Activated naive CD4-positive, alpha-beta T cell treated with anti-CD3 and anti-CD28 coated beads for 36 hours (primary cell): Measurements from ENCODE around the gene GAS7. TPM values are rescaled to one million over a fixed set of nuclear protein-coding genes. Genes with fewer than 3 reads are reported as not detected.

Experiments used
- CTCF ChIA-PET: fragments of 350-600 bp; sonication (Branson Sonifier 250); formaldehyde crosslinking; loops from one replicate; lab custom pipeline; 2021; ENCODE audit warnings: antibody characterized with exemption; lab: Charles Lee
- DNase-seq: peaks from one replicate; pipeline ENCODE4 v3.0.0-alpha.2; 2020
- H3K27ac Mint-ChIP-seq: one replicate; pipeline ENCODE4 v1.8.0; 2021; ENCODE audit warnings: mild to moderate bottlenecking, mixed read lengths
- H3K27me3 Mint-ChIP-seq: one replicate; pipeline ENCODE4 v1.8.0; 2021; ENCODE audit warnings: low read depth, mixed read lengths
- H3K36me3 Mint-ChIP-seq: one replicate; pipeline ENCODE4 v1.8.0; 2021; ENCODE audit warnings: low read depth, mixed read lengths
- H3K4me1 Mint-ChIP-seq: one replicate; pipeline ENCODE4 v1.8.0; 2021; ENCODE audit warnings: low read depth, mixed read lengths
- H3K4me3 Mint-ChIP-seq: one replicate; pipeline ENCODE4 v1.8.0; 2021; ENCODE audit warnings: mild to moderate bottlenecking, moderate library complexity, mixed read lengths
- H3K9me3 Mint-ChIP-seq: one replicate; pipeline ENCODE4 v1.8.0; 2021; ENCODE audit warnings: mixed read lengths
- intact Hi-C: fragments of 100-400 bp; cut with micrococcal nuclease; formaldehyde crosslinking; loops from one replicate; pipeline ENCODE4 v1.15.1; 2023
- total RNA-seq, 2 experiments: library from RNA; stranded (reverse); gene quantifications; one replicate each; pipeline ENCODE4 v1.2.3, GENCODE V29; 2021

Gene GAS7
- total RNA-seq, 2 experiments from 2014 or later, result 0.31 to 0.52 TPM

GRCh38 chr17:10139577-10139976 lies 58.8 kb downstream of the GAS7 start:
- CTCF ChIA-PET, result interaction anchor here (0.5 kb wide), 1 partner anchor 189 kb away, joined by 4 read pairs; no protein-coding TSS in a partner anchor
- Mint-ChIP-seq H3K27ac (no peak overlapping the region), H3K27me3 (no peaks in the 10 kb centered on the region), H3K36me3 (no peaks in the 10 kb centered on the region), H3K4me3 (no peak overlapping the region), H3K4me1 (peaks cover under 1% of the 10 kb centered on the region), H3K9me3 (no peaks in the 10 kb centered on the region)
- DNase-seq, result no peak
- intact Hi-C loops, result no loop called here

GRCh38 chr17:10136258-10136981 lies 62.0 kb downstream of the GAS7 start:
- intact Hi-C loops, result no loop called here
- CTCF ChIA-PET, result interaction anchor here (0.6 kb wide), 1 partner anchor 12 kb away, joined by 3 read pairs; no protein-coding TSS in a partner anchor
- Mint-ChIP-seq H3K4me1 (no peaks in the 10 kb centered on the region), H3K4me3 (no peak overlapping the region), H3K9me3 (peaks cover 3% of the 10 kb centered on the region), H3K27me3 (no peaks in the 10 kb centered on the region), H3K36me3 (no peaks in the 10 kb centered on the region), H3K27ac (no peak overlapping the region)
- no peak for DNase-seq

DNA sequence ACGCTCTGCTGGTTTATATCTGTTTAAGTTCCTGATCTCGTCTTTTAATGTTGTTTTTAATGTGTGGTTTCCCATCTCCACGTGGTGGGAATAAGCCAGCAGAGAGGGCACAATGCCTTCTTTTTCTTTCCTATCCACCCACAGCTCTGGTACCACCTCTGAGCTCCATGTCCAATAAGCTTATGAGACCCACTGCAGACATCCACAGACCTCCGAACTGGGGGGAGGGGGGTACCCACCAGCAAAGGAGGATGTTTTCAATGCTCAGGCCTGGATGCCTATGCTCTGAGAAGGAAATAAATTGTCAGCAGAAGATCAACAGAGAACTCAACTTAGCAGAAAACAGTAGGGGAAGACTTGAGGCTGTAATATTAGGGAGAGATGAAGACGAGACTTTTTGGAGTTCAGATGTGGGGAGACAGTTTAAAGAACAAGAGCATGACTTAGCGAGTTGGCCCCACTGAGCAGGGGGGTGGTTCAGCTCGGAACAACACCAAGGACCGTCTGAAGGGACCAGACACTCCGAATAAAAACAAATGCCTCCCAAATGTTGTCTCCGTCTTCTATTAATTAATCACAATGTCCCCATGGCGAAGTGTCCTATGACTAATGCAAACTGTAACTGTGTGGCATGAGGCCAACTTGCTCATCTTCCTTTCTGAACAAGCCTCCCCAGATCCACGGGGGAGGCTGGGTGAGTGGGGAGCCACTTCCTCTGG lies 62.7 kb downstream of the GAS7 start:
- intact Hi-C loops, result no loop called here
- Mint-ChIP-seq H3K27me3 (no peaks in the 10 kb centered on the region), H3K27ac (no peak overlapping the region), H3K9me3 (peaks cover 3% of the 10 kb centered on the region), H3K36me3 (no peaks in the 10 kb centered on the region), H3K4me1 (no peaks in the 10 kb centered on the region), H3K4me3 (no peak overlapping the region)
- DNase-seq, result no peak
- CTCF ChIA-PET, result no interaction called here

DNA sequence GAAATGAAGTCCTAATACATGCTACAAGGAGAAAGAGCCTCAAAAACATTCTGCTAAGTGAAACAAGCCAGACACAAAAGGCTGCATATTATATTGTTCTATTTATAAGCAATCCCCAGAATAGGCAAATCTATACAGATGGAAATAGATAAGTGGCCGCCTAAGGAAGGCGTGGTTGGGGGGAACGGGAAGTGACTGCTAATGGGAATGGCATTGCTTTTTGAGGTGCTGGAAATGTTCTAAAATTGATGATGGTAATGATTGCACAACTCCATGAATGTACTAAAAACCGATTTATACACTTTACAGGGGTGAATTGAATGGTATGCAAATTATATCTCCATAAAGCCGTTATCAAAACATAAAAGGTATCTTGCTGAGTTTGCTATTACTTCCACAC lies 67.7 kb downstream of the GAS7 start:
- Mint-ChIP-seq H3K27ac (no peak overlapping the region), H3K36me3 (no peaks in the 10 kb centered on the region), H3K4me1 (no peaks in the 10 kb centered on the region), H3K27me3 (no peaks in the 10 kb centered on the region), H3K9me3 (peaks cover 4% of the 10 kb centered on the region), H3K4me3 (no peak overlapping the region)
- DNase-seq, result no peak
- intact Hi-C loops, result no loop called here
- CTCF ChIA-PET, result no interaction called here

- H3K27me3 Mint-ChIP-seq, result no peaks in the 10 kb centered on the region
- no peak overlapping the region for H3K4me3 Mint-ChIP-seq
- H3K4me1 Mint-ChIP-seq, result no peaks in the 10 kb centered on the region
- no peaks in the 10 kb centered on the region for H3K36me3 Mint-ChIP-seq
- peaks cover 4% of the 10 kb centered on the region for H3K9me3 Mint-ChIP-seq
- intact Hi-C loops, result no loop called here
- CTCF ChIA-PET, result no interaction called here
- no peak for DNase-seq
- H3K27ac Mint-ChIP-seq, result no peak overlapping the region
Measured at GRCh38 chr17:10130263-10130662, 68.1 kb downstream of the GAS7 start.

DNA sequence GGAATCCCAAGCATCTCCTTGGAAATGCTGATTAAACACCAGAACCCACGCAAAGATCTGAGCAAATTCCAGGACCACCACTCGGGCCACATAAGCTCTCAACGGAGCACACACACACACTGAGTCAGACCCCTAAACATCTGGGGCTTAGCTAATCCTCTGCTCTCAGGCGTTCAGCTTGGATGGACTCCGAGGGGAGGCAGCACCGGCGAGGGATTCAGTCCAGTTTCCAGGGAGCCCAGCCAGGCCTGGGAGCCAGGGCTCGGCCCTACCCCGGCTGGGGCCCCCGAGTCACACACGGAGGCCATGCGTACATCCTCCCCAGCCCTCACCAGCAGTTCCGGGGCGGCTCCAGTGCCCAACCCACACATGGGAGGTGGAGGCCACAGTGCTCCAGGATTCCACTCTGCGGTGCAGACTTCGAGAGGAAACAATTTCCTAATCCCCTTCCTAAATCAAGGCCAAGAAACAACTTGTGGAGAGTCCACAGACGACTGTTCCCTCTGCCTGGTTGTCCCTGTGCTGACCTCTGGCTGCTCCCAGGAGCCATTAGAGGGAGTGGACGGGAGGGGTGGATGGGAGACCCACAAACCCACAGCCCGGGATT lies 70.5 kb downstream of the GAS7 start:
- no peaks in the 10 kb centered on the region for H3K36me3 Mint-ChIP-seq
- intact Hi-C loops, result no loop called here
- H3K4me1 Mint-ChIP-seq, result no peaks in the 10 kb centered on the region
- no peaks in the 10 kb centered on the region for H3K27me3 Mint-ChIP-seq
- no peak overlapping the region for H3K4me3 Mint-ChIP-seq
- DNase-seq, result no peak
- CTCF ChIA-PET, result no interaction called here
- H3K27ac Mint-ChIP-seq, result no peak overlapping the region
- H3K9me3 Mint-ChIP-seq, result peaks cover 4% of the 10 kb centered on the region

GRCh38 chr17:10126616-10127501 lies 71.5 kb downstream of the GAS7 start:
- intact Hi-C loops, result no loop called here
- H3K4me3 Mint-ChIP-seq, result no peak overlapping the region
- CTCF ChIA-PET, result no interaction called here
- peaks cover 4% of the 10 kb centered on the region for H3K4me1 Mint-ChIP-seq
- no peaks in the 10 kb centered on the region for H3K27me3 Mint-ChIP-seq
- H3K27ac Mint-ChIP-seq, result no peak overlapping the region
- H3K9me3 Mint-ChIP-seq, result peaks cover 2% of the 10 kb centered on the region
- H3K36me3 Mint-ChIP-seq, result no peaks in the 10 kb centered on the region
- peak; percentile 47 for DNase-seq

- no peak for DNase-seq
- no peak overlapping the region for H3K4me3 Mint-ChIP-seq
- no peak overlapping the region for H3K27ac Mint-ChIP-seq
- peaks cover 6% of the 10 kb centered on the region for H3K4me1 Mint-ChIP-seq
- intact Hi-C loops, result no loop called here
- H3K27me3 Mint-ChIP-seq, result peaks cover 6% of the 10 kb centered on the region
- peaks cover 2% of the 10 kb centered on the region for H3K9me3 Mint-ChIP-seq
- CTCF ChIA-PET, result no interaction called here
- no peaks in the 10 kb centered on the region for H3K36me3 Mint-ChIP-seq
Measured at GRCh38 chr17:10126276-10126615, 72.2 kb downstream of the GAS7 start.

GRCh38 chr17:10125531-10126275 lies 72.7 kb downstream of the GAS7 start:
- DNase-seq, result no peak
- H3K9me3 Mint-ChIP-seq, result peaks cover 2% of the 10 kb centered on the region
- intact Hi-C loops, result no loop called here
- no peak overlapping the region for H3K27ac Mint-ChIP-seq
- no peak overlapping the region for H3K4me3 Mint-ChIP-seq
- CTCF ChIA-PET, result no interaction called here
- H3K27me3 Mint-ChIP-seq, result peaks cover 6% of the 10 kb centered on the region
- H3K4me1 Mint-ChIP-seq, result peaks cover 8% of the 10 kb centered on the region
- H3K36me3 Mint-ChIP-seq, result no peaks in the 10 kb centered on the region

DNA sequence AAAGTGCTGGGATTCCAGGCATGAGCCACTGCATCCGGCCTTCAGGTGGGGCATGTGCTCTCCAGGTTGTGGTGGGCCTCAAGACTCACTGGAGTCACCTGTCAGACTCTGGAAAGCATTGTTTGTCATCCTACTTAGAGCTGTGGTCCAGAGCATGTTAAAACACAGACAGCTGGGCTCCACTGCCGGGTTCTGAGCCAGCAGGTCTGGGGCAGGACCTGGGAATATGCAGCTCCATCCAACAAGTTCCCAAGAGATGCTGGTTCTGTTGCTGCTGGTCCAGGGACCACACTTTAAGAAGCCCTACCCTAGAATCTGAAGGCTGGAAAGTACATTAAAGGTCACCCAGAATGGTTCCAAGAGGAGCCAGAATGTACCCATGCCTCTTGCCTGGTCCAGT lies 75.3 kb downstream of the GAS7 start:
- Mint-ChIP-seq H3K36me3 (no peaks in the 10 kb centered on the region), H3K4me1 (peaks cover 22% of the 10 kb centered on the region), H3K27me3 (peaks cover 13% of the 10 kb centered on the region), H3K9me3 (no peaks in the 10 kb centered on the region), H3K4me3 (no peak overlapping the region), H3K27ac (no peak overlapping the region)
- CTCF ChIA-PET, result no interaction called here
- DNase-seq, result no peak
- intact Hi-C loops, result no loop called here

GRCh38 chr17:10121971-10122707 lies 76.3 kb downstream of the GAS7 start:
- no peak for DNase-seq
- CTCF ChIA-PET, result no interaction called here
- peaks cover 22% of the 10 kb centered on the region for H3K4me1 Mint-ChIP-seq
- H3K27ac Mint-ChIP-seq, result no peak overlapping the region
- peaks cover 20% of the 10 kb centered on the region for H3K27me3 Mint-ChIP-seq
- no peaks in the 10 kb centered on the region for H3K36me3 Mint-ChIP-seq
- intact Hi-C loops, result no loop called here
- H3K9me3 Mint-ChIP-seq, result no peaks in the 10 kb centered on the region
- H3K4me3 Mint-ChIP-seq, result no peak overlapping the region
